C1 segment of cervical spinal cord (tissue), 14 donors: Measurements from ENCODE around the gene TRPV3.
"Not testable (repeated sequence)": the region's sequence is repeated elsewhere in the genome, so short reads cannot be mapped to it uniquely, and the experiment has no call there.

Source experiments
- DNase-seq, 14 donors: peaks; one replicate each; lab custom pipeline; 2025; lab: John Stamatoyannopoulos, UW

The TRPV3 gene

DNA sequence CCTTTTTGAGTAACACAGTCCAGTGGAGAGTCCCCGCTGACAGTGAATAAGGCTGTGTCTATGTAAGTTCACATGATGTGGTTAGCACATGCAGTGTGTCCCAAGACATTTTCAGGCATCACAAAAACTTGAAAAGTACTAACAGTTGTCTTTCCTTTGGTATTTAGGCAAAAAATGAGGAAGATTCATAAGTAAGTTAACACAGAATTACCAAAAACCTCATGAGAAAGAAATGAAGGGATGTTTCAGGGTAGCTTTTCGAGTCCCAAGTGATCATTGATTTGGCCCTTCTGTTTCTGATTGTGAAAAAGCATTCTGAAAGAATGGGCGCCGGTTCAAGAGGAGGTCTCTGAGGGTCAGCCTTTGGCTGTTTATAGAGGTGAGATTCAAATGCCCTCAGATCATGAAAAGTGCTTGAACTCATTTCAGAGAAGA is 82.3 kb downstream of the TRPV3 start:
- peak in 2 of 14 donors; percentile 9 to 43 for DNase-seq

DNA sequence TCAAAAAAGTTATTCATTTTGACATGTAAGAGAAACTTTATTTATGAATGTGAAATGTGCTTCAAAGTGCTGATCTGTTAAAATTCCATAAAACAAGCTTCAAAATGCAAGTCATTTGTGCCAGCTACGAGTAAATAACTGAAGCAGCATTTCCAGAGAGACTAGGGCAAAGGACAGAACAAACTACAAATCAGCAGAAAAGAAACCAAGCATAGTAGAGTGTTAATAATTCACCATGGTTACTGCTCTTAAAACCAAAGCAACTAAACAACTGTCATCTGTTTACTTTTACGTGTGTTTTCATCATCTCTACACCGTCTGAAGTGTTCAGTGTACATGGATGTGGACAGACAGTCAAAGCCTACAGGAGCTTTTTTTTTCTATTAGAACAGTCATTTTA is 83.4 kb downstream of the TRPV3 start:
- DNase-seq, result no peak

DNA sequence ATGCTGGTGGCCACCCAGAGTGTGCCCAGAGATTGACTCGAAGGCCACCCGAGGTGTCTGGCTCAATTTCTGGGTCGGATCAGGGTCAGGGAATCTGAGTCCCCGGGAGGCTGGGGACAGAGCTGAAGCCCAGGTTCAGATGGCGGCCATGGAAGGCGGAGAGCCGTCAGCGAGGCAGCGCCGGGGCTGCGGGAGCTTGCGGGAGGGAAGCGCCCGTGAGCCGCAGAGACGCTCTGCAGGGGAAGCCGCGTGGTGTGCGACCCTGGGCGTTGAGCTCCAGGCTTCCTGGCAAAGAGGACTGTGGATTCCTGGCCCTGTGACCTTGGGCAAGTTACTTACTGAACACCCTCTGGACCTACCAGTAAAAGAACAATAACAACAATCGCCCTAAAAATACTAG is 85.5 kb downstream of the TRPV3 start:
- DNase-seq, result no peak

DNA sequence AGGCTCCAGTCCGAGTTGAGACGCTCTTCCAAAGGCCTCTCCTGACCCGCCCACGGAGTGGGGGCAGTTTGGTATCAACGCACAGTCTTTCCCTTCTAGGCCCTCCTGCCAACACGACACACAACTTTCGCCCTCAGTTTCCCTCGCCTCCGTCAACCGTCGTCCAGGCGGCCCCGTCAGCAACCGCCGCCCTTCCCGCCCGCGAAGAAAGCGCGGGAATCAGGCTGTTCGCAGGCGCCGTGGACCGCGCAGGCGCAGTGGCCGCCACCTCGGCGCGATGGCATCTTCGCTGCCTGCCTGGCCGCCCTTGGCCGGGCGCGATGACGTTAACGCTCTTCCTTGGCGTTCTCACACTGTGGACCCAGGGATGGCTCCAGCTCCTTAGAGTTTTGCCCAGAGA is 86.0 kb downstream of the TRPV3 start, which contains the start of gene SPATA22:
TSS of gene SPATA22 (minus strand) at position 221 of the 400 bp plus-strand sequence. CDS start 2,494 bp downstream, outside the sequence.
- no peak for DNase-seq

DNA sequence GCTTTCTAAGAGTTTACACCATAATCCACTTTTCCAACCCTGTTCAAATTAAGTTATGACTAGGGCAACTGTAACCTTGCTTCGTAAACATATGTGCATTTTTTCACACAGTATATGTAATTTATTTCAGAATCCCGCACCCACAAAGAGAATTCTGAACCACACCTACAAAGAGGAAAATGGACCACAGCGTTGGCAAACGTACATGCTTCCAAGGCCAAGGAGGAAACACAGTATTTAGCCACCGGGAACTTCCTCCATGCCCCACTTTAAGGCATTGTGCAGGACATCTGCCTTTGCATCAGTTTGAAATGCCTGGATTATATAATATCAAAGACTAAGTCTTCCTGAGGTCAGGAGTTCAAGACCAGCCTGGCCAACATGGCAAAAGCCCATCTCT is 88.1 kb downstream of the TRPV3 start:
- no peak for DNase-seq

DNA sequence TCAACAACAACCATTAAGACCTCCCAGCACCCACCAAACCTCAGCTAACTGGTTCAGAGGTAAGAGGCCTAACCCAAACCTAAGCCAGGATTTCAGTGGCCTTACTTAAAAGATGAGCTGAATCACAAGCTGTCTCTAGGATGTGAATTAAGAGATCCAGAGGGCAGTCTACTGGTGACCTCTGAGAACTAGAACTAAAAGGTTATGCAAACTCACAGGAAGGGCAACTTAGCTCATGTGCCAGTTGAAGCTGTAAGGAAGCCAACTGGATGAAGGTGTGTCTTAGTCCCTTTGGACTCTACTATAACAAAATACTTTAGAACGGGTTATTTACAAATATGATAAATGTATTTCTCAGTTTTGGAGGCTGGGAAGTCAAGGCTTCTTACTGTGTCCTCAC is 91.3 kb downstream of the TRPV3 start:
- not testable (repeated sequence) for DNase-seq
